Ammon's horn (tissue), 1 donor: ENCODE data around the gene PPP2R5C.

Experiments
- DNase-seq: peaks from one replicate; pipeline ENCODE4 v3.0.0-alpha.2; 2016; ENCODE audit warnings: low spot score

Gene PPP2R5C

DNA sequence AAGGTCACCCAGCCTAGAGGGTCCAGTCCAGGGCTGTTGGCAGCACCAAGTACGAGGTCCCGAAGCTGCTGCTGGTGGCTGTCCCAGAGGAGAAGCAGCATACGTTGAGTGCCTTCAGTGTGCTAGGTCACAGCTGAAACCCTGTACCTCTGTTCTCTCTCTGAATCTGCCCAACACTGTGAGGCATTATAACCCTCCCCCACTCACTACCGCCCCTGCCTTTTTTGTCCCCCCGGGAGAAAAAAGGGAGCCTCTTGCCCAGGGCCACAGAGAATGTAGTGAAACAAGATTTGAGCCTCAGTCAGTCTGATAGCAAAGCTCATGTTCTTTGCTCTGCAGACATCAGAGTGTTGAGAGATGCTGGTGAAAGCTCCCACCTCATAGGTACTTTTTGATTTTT is 53.4 kb downstream of the PPP2R5C start:
- no peak for DNase-seq

DNA sequence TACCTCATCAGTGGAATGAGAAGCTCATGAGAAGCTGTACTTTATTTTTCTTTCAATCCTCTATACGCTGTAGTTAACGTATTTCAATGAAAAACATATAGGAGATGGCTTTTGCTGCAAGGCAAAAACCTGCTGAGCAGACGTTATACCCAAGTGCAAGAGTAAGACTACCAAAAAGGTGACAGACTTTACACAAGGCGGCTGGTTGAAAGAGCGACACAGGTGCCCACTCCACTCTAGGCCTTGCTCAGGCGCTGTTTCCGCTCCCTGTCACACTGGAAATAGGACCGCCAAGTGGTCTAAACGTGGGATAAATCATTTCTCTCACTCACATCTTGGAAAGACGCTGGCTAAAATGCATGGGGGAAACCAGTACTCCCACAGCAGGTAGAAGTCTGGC is 54.5 kb downstream of the PPP2R5C start:
- DNase-seq = no peak

DNA sequence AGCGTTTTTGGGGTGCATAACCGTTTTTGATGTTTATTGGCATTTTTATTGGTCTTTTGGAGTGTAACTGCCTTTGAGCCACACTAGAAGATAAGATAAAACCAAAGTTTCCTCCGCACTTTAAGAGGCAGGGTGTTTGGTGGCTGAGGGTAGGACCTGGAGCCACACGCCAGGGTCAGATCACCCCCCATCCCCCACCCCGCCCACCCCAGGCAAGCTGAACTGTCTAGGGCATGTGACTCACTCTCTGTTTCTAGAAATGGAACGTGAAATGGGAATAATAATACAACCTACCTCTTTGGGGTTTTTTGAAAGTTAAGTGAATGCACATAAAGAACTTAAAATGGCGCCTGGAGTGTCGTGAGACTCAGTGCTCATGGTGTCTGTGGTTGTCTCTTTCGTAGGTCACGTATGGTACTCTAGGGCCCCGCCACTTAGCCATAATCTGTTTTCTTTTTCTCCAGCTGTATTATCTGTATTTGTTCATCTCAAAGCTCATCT is 56.0 kb downstream of the PPP2R5C start:
- DNase-seq = no peak

DNA sequence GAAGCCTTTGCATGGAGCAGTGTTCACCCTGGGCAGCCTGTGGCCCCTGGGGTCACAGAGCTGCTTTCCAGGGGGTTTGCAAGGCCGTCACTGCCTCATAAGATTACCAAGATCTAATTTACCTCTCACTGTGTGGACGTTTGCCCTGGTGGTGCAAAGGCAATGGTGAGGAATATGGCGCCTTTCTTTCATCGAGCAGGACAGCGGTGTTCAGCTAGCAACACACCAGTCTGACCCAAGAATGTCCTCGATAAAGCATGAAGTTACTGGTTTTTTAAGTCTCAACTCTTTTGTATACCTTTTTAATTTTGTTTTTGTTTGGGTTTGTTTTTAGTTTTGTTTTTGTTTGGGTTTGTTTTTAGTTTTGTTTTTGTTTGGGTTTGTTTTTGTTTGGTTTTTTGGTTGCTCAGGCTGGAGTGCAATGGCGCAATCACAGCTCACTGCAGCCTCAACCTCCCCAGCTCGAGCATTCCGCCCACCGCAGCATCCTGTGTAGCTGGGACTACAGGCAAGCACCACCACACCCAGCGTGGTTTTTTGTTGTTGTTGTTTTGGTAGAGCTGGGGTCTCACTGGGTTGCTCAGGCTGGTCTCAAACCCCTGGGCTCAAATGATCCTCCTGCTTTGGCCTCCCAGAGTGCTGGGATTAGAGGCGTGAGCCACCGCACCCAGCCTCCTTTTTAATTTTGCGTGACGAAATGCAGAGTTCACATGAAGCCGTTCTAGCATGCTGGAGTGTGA is 57.9 kb downstream of the PPP2R5C start:
- DNase-seq = no peak

DNA sequence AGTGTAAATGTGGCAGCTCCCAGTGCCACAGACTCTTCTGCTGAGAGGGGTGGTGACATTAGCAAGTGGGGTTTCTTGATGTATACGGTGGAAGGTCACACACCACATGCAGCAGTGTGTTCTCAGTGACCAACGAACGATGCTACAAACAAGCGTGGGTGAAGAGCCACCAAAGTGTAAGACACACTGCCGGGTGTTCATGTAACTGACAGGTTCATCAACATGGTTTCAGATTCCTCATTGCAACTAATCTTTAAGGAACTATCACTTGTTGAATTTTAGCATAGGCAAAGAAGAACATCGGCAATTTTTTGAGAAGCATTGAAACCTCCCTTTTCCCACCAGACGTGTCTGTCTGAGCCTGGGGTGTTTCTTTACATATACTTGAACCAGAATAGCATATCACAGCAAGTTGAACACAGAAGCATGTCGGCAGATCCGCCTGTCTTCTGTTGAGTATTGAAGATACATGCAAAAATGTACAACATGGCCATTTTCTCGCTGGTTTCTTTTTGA is 58.8 kb downstream of the PPP2R5C start:
- no peak for DNase-seq

DNA sequence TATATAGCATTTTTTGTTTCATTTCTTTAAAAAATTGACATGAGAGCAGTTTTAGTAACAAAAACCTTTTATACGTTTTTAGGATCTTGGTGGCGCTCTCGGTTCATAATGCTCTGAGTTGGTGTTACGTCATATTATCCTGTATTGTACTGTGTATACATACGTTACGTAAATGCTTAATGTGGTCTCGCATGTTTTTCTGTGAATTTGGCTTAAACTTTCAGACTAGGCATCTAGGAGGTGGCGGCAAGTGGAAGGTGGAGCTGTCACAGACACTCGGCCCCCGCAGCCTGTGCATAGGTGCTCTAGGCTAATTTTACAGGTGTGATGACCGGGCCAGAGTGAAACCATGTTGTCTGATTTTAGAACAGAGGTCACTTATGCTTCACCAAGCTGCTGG is 60.0 kb downstream of the PPP2R5C start:
- DNase-seq = no peak

DNA sequence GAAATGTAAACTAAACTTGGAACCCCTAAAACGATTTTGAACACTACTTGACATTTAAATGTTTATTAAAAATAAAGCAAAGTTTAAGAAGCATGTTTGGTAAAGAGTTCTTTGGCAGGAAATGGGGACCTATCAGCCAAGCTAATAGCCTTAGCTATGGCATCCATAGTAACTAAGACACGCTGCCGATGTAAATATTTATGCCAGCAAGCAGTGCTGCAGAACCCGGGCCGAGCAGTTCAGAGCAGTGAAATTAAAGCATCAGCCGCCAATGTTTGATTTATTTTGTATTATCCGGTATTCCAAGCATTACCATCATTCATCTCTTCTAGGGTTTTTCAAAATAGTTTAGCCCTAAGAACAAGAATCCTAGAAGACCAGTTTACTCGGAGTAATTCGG is 61.6 kb downstream of the PPP2R5C start:
- DNase-seq = no peak

DNA sequence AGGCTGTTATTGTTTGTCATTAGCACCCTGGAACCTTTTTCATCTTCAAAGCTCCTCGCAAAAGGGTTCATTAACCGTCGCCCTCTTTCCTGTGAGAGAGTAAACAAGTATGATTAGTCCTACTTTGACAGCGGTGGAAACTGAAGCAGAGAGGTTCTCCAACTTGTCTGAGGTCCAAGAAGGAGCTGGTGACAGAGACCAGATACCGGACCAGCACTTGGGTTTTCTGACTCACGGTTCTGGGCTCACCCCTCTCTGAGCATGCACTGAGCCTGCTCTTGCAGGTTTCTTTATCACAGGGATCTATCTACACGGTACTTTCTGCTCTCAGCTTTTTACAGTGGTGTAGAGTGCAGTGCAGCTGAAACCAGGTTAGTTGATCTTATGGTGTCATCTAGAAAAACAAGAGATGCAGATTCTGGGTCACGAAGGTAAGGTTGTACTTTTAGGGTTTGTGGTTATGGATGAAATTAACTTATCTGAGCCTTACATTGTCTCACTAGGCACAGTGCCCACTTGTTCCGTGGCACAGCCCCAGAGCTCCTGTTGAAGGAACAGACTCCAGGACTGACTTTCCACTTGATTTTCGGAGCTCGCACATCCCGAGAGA is 62.1 kb downstream of the PPP2R5C start:
- DNase-seq = peak; percentile 67

DNA sequence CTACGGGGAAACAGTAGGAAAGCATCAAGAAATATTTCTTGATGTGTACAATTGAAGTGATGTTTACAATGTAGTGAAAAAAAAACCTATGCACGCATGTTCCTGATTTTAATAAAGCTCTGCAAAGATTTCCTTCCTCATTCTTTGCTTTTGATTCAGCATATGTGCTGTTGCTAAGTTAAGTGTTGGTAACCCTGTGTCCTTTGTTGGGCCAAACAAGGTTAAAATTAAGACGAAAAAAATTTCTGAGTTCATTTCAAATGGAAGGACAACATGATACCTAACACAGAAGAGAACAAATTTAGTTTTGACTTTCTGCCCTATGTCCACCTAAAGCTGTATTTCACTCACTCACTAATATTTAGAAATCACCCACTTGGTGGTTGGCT is 62.8 kb downstream of the PPP2R5C start:
- no peak for DNase-seq

DNA sequence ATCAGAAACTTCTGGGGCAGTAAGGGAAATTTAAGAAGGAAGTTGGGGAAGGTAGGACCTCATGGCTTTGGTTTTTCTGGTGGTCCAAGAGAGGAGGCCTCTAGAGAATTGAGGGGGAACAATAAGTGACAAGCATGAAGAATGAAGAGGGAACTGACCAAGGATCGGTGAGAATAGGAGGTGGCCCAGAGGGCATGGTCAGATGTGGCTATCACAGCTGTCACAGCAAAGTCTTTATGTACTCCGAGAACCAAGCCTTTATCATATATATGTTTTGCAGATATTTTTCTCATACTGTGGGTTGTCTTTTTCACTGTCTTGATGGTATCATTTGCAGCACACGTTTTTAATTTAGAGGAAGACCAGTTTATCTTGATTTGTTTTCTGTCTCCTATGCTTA is 64.3 kb downstream of the PPP2R5C start:
- DNase-seq = no peak

DNA sequence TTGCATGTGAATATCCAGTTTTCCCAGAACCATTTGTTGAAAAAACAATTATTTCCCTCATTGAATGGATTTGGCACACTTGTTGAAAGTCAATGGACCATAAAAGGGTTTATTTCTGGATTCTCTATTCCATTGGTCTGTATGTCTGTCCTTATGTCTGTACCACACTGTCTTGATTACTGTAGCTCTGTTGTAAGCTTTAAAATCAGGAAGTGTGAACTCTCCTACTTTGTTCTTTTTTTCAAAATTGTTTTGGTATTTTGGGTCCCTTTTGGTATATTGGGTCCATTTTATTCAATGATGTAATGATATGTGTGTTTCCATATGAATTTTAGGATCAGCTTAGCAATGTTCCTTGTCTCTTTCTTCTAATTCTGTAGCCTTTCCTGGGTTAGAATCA is 64.8 kb downstream of the PPP2R5C start:
- no peak for DNase-seq

DNA sequence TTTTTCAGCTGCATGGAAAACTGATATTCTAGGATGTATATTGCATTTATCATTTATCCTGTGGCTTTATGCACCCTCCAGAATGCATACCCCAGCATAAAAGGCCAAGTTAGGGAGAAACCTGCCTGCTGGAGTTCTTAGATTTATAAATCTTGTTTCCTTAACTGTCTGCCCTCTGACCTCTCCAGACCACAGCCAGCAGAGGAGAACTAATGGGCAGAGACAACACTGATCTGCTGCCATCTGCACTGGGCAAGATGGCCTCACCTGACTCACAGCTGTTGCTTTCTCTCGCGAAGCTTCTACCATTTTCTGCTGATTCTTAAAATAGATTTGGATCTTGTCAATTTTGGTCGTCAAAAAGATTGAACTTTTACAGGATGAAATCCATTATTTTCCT is 65.8 kb downstream of the PPP2R5C start:
- DNase-seq = no peak

DNA sequence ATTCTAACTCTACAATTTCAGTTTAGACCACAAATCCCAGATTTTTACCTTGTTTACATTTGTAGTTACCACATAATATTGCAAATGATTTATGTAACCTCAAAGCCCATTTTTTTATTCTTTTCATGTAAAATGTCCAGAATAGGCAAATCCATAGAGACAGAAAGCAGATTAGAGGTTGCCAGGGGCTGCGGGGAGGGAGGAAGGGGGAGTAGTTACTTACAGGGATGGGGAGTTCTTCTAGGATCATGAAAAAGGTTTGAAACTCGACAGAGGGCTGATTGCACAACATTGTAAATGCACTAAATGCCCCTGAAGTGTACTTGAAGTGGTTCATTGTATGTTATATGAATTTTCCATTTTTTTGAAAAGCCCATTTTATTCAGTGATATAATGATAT is 66.5 kb downstream of the PPP2R5C start:
- DNase-seq = no peak

DNA sequence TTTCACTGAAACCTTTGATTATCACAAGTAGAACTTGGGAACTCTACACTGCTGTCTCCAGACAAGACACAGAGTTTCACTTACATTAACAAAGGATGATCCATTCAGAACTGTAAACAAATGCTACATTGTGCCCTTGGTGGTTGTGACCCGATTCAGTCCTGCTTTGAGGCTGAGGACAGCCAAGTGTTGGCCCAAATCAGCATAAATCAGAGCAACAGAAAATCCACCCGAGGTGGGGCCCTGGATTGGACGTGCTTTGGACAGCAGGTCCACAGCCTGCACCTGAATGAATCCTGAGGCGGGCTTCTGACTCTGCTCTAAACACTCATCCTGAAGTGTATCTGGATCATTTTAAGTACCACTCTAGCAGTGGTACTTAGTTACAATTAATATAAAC is 68.8 kb downstream of the PPP2R5C start:
- DNase-seq = peak; percentile 86

DNA sequence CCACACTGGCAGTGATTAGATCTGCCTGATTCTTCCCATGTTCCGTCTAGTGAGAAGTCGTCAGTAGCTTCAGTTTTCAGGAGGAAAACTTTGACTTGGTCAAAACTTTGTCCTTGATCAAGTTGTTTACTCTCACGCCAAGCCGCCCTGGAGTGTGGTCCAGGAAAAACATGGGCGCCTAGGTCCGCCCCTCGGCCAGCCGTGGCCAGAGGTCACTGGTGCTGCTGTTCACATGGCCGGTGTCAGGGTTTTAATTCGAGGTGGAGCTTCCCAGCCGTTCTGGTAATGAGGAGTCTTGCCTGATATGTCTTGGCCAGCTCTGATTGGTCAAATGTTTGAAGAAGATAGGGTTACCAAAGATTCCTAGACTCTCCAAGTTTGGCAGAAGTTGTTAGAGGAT is 71.5 kb downstream of the PPP2R5C start:
- DNase-seq = no peak

DNA sequence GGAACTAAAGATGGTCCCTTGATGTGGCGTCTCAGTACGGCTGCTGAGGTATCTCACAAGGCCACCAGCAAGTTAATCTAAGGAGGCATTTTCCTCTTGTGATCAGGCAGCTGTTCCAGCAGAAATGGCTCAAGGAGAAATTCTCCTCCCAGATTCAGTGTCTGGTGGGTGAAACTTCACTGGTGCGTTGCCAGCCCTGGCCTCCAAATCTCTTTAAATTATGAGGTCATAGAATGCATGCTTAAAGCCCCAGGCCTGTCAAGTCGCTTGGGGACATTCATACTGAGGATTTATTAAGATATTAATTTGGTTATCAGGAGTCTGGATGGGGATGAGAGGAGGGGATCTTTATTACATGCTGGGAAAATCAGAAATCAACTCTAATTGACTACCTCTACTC is 72.9 kb downstream of the PPP2R5C start:
- DNase-seq = no peak

DNA sequence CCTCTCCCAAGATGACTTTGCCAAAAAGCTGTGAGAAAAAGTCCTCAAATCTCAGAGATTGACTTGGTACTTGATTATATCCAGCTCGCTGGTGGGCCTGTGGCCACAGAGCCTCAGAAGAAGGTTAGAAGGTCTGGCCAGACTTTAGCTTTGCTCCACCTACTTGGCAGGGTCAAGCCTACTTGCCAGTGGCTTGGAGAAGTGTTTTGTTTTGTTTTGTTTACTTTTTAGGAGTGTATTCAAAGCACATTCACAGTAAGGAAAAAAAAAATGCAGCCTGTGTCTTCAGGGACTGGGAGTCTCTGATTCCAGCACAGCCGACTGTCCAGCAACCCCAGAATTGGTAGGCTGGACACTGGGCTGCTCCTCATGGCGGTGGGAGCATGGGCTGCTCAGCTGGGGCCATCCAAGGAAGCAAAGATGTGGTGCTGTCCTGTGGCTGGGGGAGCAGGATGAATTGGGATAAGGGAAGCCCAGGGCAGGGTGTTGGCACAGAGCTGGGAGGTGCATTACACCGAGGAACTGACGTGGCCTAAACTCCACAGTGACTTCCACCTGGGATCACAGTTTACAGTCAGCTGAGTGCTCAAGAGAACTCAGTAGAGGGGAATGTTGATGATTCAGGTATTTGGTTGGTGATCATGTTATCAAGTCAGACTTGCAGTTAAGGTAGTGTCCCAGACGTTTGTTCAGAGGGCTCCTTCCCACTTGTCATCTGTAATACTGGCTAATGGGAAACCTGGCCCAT is 73.5 kb downstream of the PPP2R5C start:
- DNase-seq = peak; percentile 52

DNA sequence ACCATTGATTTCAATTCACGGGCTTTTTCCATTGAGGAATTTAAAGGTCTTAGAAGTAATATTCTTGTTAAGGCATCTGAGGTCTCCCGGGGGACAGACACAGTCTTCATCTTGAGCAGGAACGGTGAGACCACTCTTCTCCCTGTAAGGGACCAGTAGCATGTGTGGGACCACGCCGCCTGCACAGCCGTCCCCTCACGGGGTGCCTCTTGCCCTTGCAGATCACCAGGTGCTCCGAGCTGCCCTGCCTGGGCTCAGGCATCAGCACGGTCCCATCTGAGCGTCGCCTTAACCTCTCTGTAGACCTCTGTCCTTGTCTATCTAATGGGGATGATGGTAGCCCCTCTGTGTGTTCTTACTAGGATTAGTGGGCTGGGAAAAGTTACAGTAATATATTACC is 74.1 kb downstream of the PPP2R5C start:
- no peak for DNase-seq

DNA sequence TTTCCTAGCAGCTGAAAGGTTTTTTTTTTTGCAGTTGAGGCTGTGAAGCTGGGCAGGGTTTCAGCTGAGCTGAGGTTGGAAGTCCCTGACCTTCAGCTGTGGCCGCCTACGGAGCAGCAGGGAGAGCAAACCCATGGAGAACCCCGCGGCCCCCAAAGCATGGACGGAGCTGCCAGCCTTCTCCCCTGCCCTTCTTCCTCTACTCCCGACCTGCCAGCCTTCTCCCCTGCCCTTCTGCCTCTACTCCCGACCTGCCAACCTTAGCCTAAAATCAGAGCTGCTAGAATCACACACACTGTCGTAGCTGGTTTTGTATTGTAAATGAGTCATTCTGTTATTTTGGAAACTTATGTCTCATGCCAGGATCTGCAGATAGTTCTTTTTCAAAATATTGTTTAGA is 74.6 kb downstream of the PPP2R5C start:
- no peak for DNase-seq

DNA sequence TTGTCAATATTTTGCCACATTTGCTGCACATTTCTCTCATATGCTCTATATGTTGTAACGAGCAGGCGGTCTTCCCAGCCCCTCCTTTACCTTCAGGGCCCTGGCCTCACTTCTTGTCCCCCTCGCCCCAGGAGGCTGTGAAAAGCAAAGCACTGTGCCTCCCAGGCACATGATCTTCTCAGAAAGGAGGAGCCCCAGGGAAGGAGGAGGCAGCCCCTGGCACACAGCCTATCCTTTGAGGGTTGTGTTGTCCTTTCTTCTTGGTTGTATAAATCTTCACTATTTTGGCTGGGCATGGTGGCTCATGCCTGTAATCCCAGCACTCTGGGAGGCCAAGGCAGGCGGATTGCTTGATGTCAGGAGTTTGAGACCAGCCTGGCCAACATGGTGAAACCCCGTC is 77.0 kb downstream of the PPP2R5C start:
- DNase-seq = no peak

DNA sequence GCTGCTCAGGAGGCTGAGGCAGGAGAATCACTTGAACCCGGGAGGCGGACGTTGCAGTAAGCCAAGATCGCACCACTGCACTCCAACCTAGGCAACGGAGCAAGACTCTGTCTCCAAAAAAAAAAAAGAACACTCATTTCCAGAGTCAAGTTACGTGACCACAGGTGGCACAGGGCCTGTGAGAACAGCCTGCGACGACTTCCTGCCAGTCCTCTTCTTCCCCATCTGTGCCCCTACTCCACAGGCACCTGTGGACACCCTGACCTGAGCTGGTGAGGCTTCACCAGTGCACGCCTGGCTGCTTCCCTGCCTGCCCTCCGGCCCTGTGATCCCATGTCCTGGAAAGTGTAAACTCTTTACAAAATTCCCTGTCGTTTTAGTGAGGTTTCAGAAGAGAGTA is 77.7 kb downstream of the PPP2R5C start:
- no peak for DNase-seq

DNA sequence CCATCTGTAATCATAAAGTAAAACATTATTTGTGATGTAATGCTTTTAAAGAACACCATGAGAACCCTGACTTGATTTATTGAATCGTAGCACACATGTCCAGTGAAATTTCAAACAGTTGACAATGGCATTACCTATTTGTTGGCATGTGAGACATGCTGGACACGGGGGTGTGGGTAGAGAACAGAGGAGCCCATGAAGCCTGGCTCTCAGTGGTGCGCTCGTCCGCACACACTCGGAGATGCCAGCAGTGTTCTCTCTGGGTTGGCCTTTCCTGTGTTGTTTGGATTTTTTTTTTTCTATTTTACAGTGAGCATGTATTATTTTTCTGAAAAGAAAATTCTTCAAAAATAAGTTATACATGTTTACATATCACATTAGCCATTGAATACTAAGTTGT is 78.2 kb downstream of the PPP2R5C start:
- no peak for DNase-seq
